HG03520 (cell line): ENCODE results near the gene P2RX7.

Source experiments
- ATAC-seq: cut with Tn5 transposase; IDR thresholded peaks from one replicate; pipeline ENCODE4 v1.9.1; 2021; ENCODE audit warnings: mild to moderate bottlenecking, moderate library complexity; ENCODE audit not compliant: unreplicated experiment

P2RX7 gene

DNA sequence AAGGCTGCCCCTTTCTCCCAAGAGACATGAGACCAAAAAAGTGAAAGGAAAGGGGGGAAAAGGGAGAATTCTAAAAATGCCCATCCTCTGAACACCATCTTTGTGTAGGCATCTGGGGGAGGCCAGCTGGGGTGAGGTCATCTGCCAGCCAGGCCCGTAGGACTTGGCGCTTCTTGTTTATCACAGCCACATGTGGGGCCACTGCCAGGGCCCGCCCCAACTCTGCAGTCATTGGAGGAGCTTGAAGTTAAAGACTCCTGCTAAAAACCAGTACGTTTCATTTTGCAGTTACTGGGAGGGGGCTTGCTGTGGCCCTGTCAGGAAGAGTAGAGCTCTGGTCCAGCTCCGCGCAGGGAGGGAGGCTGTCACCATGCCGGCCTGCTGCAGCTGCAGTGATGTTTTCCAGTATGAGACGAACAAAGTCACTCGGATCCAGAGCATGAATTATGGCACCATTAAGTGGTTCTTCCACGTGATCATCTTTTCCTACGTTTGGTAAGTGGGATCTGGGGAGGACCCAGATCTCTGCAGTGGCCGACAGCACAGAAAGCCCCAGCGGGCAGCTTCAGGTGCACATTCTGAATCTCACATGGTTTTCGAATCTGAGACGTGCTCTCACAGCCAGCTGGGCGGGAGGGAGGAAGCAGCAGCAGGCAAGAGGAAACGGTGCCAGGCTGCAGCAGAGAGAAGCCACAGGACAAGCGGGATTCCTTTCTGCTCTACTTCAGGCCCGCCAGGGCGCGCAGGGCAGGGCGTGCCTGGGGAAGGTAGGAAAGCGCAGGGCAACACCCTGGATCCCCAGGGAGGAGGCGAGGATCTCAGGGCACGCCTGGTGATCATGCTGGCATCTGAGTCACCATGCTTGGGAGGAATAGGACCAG lies at the start of gene P2RX7:
P2RX7 (plus strand) TSS at position 276 of the 881 bp plus-strand sequence; CDS start at position 371, 95 bp downstream.
- ATAC-seq = no peak

GRCh38 chr12:121084229-121084628 lies 48.4 kb upstream of the P2RX7 start:
- ATAC-seq = no peak

- no peak for ATAC-seq
Measured at GRCh38 chr12:121085069-121085468, 47.6 kb upstream of the P2RX7 start.

DNA sequence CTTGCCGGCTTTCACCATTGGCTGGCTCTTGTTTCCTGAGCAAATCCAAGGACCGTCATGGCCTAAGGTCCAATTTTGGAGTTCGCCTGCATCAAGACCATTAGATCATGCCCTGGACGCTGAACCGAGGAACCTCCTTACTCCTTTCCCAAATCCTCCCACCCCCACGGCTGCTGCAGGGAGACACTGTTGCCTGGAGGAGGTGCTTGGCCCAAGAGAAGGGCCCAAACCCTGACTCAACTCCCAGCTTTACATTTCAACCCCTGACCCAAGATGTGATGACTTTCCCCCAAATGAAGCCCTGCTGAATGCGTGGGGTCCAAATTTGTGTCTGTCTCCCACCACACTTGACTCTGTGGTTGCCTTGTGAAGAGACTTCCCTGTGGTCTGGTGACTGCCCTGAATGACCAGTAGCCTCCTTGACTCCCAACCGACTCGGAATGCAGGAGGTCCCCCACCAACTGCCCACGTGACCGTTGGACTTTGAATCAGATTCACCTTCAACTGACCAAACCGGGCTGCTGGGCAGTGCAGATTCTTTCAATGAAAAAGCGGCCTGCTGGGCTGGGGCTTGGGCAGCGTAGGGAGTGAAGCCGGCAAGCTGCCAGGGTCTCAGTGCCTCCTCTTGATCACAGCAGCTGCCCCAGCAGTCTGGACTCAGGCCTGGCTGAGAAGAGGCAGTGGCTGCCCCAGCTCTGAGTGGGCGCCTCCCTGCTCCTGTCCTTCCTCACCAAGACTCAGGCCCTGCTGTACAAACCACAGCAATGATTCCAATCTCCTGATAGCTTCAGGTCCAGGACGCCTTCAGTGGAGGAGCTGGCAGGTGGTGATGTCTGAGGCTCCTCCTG lies 46.9 kb upstream of the P2RX7 start:
- no peak for ATAC-seq

- ATAC-seq = no peak
Measured at GRCh38 chr12:121086781-121087295, 45.8 kb upstream of the P2RX7 start.

DNA sequence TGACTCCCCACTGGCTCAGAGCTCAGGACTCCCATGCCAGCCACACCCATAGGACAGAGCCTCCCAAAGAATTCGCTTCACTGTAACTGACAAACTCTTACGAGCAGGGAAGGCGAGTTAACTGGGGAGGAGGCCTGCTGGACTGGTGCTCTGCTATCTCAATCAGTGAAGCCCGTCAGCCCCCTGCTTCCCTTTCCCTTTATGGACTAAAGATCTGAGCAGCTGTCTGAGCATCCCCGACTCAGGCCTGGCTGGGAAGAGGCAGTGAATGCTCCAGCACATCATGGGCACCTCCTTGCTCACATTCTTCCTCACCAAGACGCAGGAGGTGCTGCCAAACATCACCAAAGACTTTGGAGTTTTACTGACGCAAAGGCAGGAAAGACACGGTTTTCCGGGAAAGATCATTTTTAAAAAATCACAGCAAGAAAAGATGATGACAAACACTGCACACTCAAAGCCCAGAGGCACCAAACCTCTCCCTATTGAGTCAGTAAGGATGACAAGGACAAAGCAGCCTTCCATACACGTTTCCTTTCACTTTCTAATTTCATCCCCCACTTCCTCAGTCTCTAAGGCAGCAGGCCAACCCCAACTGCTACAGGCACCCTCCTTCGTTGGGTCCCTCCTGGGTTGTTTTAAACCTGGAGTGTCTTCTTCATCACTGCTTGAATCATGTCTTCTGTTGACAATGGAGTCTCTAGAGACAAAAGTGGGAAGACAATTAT lies 45.0 kb upstream of the P2RX7 start:
- ATAC-seq = no peak

- no peak for ATAC-seq
Measured at GRCh38 chr12:121088195-121088585, 44.5 kb upstream of the P2RX7 start.

DNA sequence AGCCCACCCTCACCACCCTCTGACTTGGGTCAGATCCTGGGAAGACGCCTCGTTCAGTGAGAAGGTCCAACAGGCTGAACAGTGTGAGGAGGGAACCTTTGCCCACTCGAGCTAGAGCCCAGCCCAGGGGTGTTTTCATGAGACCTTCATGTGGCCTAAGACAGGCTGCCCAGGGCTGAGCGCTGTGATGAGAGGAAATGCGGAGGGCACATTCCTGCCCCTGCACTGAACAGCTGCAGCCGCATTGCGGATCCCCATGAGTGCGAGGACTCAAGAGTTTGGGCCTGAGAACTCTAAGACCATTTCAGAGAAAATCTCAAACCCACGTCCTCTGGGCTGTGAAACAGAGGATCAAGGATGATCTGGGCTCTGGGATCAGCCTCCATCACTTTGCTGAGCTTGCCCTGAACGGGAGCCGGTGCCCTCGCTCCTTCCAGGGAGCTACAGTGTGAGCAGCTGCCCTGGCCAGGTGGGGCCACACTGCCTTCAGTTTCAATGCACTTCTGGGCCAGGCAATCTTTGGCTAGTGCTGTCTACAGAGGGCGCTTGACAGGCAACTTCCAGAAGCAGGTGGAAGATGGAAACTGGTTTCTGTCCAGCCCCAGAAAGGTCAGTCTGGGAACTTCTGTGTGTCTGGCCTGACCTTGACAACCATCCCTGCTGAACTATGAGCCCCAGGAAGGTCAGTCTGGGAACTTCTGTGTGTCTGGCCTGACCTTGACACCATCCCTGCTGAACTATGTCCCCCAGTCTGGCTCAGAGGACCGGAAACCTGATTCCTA lies 43.5 kb upstream of the P2RX7 start:
- ATAC-seq = no peak

DNA sequence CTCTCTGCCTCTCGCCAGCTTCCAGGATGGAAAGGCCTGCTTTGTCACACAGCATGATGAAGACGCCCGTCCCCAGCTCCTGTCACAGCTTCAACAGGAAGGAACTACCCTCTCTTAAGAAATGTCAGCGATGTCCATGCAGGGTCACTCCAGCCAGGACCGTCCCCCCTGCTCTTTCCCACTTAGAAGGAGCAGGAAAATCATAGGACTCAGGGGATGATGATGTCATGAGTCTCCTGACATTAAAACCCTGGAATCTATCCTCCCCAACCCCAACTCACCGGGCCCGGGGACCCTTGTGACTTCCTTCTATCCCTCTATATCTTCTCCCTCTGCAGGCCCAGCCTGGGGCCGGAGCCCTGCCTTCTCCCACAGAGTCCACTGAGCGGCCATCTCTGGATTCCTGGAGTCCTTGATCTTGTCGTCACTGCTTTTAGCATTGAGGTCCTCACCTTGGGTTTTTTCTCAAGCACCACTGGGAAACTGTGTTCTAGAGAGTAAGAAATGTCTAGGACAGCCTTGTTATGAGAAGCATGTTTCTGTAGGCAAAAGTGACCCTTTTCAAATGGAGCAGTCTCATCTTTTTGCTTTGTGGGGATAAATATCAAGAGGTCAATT lies 42.8 kb upstream of the P2RX7 start:
- no peak for ATAC-seq

DNA sequence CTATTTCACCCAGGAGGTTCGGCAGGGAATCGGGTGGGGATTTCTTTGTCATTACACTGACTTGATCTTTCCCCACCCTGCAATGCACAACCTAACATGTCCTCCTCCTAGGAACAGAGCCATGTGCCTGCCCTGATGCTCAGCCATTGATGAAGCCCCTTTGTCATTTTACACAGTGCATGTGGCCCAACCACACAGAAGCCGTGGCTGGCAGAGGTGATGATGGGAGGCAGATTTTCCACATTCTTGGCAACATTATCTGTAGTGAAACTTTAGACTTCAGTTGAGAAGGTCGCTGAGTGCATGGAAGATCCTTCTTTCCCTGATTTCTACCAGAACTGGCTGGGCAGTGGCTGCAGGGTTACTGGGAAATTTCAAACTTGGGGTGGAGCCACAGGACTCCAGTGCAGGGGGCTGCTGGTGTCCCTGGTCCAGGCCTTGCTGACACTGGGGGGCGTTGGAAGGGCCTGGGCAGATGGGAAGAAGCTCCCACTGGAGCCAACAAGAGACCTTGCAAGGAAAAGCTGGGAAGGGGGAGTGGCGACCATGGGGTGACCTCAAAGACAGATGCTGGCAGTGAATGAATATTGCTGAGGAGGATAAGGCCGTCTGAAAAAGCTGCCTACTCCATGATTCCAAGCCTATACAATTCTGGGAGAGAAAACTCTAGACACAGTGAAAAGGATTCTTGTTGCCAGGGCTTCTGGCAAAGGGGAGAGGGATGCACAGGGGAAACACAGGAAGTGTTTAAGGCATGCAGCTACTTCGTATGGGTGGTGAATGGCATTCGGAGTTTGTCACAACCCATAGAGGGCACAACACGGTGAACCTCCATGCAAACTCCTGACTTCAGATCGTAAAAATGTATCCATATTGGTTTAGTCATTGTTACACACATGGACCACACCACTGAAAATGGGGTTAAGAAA lies 41.8 kb upstream of the P2RX7 start:
- no peak for ATAC-seq

- no peak for ATAC-seq
Measured at GRCh38 chr12:121092034-121092433, 40.6 kb upstream of the P2RX7 start.

- ATAC-seq = no peak
Measured at GRCh38 chr12:121093487-121093891, 39.2 kb upstream of the P2RX7 start.

- peak; percentile 35 for ATAC-seq
Measured at GRCh38 chr12:121095544-121096198, 37.0 kb upstream of the P2RX7 start.

DNA sequence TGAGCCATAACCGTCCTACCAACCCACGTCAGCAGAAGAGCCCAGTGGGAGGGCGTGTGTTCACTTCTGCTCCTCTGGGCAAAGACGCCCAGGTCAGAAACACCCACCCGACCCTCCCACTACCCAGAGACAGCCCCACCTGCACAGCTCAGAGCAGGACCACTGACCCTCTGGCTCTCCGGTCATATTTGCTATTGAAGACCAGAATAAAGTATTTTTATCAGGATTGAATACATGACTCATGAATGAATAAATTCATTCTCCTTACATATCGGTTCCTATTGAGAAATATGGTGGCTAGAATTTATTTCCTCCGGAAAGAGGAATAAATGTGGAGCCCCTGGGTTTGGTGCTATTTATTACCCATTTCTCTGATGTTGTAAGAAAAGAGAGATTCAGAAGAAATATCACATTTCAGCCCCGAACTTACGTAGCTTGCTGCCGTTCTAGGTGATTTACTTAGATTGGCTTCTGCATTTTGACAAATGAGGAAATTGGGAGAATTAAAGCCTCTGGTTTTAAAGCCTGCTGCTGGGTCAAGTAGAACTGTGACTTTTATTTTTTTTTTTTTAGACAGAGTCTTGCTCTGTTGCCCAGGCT lies 36.4 kb upstream of the P2RX7 start:
- no peak for ATAC-seq

- no peak for ATAC-seq
Measured at GRCh38 chr12:121099779-121100178, 32.9 kb upstream of the P2RX7 start.

DNA sequence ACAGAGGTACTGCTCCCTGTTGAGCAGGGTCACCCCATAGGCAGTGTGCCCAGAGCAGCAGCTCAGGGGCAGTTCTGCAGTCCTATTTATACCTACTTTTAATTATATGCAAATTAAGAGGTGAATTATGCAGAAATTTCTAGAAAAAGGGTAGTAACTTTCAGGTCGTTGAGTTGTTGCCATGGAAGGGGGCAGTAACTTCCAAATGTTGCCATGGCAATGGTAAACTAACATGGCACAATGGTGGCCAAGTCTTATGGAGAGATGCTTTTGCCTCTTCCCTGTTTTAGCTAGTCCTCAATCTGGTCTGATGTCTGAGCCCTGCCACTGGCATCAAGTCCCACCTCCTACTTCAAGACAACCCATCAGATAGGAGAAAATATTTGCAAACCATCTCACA lies 30.4 kb upstream of the P2RX7 start:
- ATAC-seq = no peak

- no peak for ATAC-seq
Measured at GRCh38 chr12:121107681-121108080, 25.0 kb upstream of the P2RX7 start.

- no peak for ATAC-seq
Measured at GRCh38 chr12:121108492-121108891, 24.2 kb upstream of the P2RX7 start.
